Prostate gland (tissue), 2 donors: ENCODE data around the gene AFF3.

Source experiments
- POLR2A ChIP-seq: fragments of 450-650 bp; IDR thresholded peaks from one replicate; pipeline ENCODE4 v1.6.1; 2016; ENCODE audit warnings: antibody characterized with exemption, mild to moderate bottlenecking
- POLR2AphosphoS5 ChIP-seq: sonication (generic); formaldehyde crosslinking; IDR thresholded peaks from one replicate; pipeline ENCODE4 v1.6.1; 2017; ENCODE audit warnings: antibody characterized with exemption
- TF ChIP-seq, protein P1 (sequence below), 4 experiments: fragments of 200-600 bp in 2 of 4; fragments of 450-650 bp in 2 of 4; sonication (generic) in 2 of 4; IDR thresholded peaks; 1 replicate in 3 of 4; 2 replicates in 1 of 4; pipeline ENCODE4 v1.5.1; 2016 to 2019; ENCODE audit warnings: antibody characterized with exemption in 4 of 4, mild to moderate bottlenecking in 2 of 4, moderate library complexity in 2 of 4

DNA sequence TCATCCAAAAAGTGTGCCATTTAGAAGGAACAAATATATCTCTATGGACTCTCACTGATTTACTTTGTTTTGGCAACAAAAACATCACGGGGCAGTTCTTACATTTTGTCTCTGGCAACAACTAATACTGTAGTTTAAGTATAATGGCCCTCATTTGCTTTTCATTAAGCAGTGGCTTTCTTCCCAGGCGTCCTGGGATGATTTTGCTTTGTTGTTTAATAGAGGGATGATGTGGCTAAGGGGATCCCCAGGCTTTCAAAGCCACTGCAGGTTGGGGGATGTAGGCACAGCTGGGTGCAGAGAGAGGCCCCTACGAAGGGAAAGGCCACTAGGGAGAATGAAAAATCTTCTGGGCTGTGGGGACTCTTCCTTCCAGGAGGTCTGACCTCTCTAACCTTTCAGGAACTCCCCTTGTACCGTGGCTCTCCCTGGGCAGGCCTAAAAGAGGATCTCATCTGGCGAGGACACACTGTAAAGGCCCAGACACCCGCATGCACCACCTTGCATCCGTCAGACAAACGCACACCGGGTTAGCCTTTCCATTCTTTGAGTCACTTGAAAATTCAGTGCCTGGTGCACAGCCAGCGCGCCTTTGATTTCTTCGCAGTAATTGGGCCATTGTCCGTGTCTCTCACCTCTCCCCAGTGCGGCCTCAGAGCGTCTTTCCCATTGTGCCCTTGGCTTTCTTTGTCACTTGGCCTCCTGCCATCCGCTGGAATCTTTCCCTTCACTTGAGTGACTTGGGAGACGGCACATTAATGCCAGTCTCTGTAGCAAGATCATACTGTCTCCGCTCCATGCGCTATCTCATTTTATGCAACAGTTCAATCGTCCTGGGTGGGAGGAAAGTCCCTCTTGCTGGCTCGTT lies 40.3 kb upstream of the AFF3 start:
- TF ChIP-seq, protein P1, sequence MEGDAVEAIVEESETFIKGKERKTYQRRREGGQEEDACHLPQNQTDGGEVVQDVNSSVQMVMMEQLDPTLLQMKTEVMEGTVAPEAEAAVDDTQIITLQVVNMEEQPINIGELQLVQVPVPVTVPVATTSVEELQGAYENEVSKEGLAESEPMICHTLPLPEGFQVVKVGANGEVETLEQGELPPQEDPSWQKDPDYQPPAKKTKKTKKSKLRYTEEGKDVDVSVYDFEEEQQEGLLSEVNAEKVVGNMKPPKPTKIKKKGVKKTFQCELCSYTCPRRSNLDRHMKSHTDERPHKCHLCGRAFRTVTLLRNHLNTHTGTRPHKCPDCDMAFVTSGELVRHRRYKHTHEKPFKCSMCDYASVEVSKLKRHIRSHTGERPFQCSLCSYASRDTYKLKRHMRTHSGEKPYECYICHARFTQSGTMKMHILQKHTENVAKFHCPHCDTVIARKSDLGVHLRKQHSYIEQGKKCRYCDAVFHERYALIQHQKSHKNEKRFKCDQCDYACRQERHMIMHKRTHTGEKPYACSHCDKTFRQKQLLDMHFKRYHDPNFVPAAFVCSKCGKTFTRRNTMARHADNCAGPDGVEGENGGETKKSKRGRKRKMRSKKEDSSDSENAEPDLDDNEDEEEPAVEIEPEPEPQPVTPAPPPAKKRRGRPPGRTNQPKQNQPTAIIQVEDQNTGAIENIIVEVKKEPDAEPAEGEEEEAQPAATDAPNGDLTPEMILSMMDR (IDR thresholded peaks at IDR 0.05), result no peak
- TF ChIP-seq POLR2A, result no peak
- no peak for TF ChIP-seq POLR2AphosphoS5
